ENCODE data around the gene TBC1D30. TPM values are rescaled to one million over a fixed set of nuclear protein-coding genes. Genes with fewer than 3 reads are reported as not detected.

TBC1D30 gene
- total RNA-seq, 3 donors from 2014 or later: 0.24 to 0.81 (median 0.47) TPM

GRCh38 chr12:64922853-64923252 lies 98.4 kb downstream of the TBC1D30 start:
- DNase-seq: no peak
- ATAC-seq: no peak
- H3K4me1 Mint-ChIP-seq (ENCODE audit: low read depth): no peaks in the 10 kb centered on the region
- peaks cover 15% of the 10 kb centered on the region for H3K27me3 Mint-ChIP-seq (ENCODE audit: low read depth)
- H3K4me3 Mint-ChIP-seq: no peak overlapping the region
- H3K9me3 Mint-ChIP-seq: no peaks in the 10 kb centered on the region
- no peaks in the 10 kb centered on the region for H3K36me3 Mint-ChIP-seq (ENCODE audit: insufficient read depth)

- DNase-seq: no peak
- Mint-ChIP-seq H3K36me3 (ENCODE audit: insufficient read depth) (no peaks in the 10 kb centered on the region), H3K9me3 (no peaks in the 10 kb centered on the region), H3K27me3 (ENCODE audit: low read depth) (peaks cover 16% of the 10 kb centered on the region), H3K4me3 (no peak overlapping the region), H3K4me1 (ENCODE audit: low read depth) (no peaks in the 10 kb centered on the region)
- ATAC-seq: no peak
These were observed 99.1 kb downstream of the TBC1D30 start for GRCh38 chr12:64923536-64923935.

Other genes with a start within 250 kb of the TBC1D30 start
- 10 to 100 TPM; 44.2 to 47.6 (median 46.2) TPM for gene RASSF3, start 214.2 kb upstream of the TBC1D30 start, total RNA-seq
- 10 to 100 TPM; 15.7 to 17.2 (median 16.0) TPM for gene GNS, start 65.2 kb upstream of the TBC1D30 start, total RNA-seq